Measurements from ENCODE around the gene CLK3.

DNA sequence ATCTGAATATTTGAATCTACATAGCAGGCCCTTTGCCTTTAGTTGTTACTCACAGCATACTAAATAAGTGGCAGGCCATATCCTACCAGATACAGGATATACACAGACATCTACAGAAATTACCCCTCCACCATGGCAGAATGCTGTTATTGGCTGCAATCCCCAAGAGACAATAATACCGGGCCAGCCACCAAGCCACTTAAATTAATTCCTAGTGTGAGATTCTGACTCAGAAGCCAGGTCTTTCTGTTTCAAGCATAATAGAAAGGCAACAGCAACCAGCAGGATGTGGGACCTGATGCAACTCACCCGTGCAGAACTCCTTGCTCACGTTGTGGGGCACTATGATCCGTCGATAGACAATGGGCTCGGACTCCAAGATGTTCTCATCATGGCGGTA is 39.8 kb downstream of the CLK3 start:
- TF ChIP-seq CTCF (IDR thresholded peaks at IDR 0.05): no peak
- TF ChIP-seq EZH2 (IDR thresholded peaks at IDR 0.05; ENCODE audit: borderline replicate concordance, insufficient read depth, low read depth, low read length, poor library complexity, severe bottlenecking): no peak
